Right lobe of liver (tissue), 4 donors: ENCODE results near the gene CHPT1.

ENCODE experiments used
- CTCF ChIP-seq, 4 donors: fragments of 200-600 bp in 3 of 4; fragments of 450-650 bp in 1 of 4; IDR thresholded peaks; one replicate each; pipeline versions ENCODE4 v1.5.1 to v1.8.0; 2016 to 2022; ENCODE audit warnings: antibody characterized with exemption in 4 of 4, mild to moderate bottlenecking in 2 of 4
- POLR2A ChIP-seq: fragments of 450-650 bp; IDR thresholded peaks from one replicate; pipeline ENCODE4 v1.6.1; 2017; ENCODE audit warnings: antibody characterized with exemption, mild to moderate bottlenecking
- donor health status: DM: no; HTN: no; CAD: no.
- donor health status: DM: no; HTN: no; CAD: no.
- donor health status: DM: no; HTN: yes; CAD: no.

GRCh38 chr12:101743724-101744472, 46.5 kb downstream of the CHPT1 start:
- no peak for TF ChIP-seq CTCF (IDR thresholded peaks at IDR 0.05)
- TF ChIP-seq POLR2A, result no peak
